ENCODE results near the gene TRIM2.

Gene TRIM2

GRCh38 chr4:153248641-153249198 is 44.5 kb downstream of the TRIM2 start:
- no peak for DNase-seq (ENCODE audit: low read depth)

- DNase-seq (ENCODE audit: low read depth), result peak; percentile 80
Measured at GRCh38 chr4:153249199-153250041, 45.2 kb downstream of the TRIM2 start.

DNA sequence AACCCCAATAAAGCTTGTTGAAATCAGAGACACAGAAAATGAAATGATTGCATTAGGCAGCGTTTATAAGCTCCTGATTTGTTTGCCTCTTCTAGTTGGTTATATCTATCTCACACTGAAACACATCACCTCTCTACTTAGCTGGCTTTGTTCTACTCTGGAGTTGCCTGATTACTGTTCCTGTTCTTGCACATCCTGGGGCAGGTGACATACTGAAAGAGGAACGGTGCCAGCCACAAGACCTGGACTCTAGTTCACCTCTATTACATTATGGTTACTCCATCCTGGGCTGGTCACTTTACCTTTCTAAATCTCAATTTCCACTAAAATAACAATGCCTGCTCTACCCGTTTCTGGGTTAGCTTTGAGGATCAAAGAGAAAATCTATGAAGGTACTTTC is 47.9 kb downstream of the TRIM2 start:
- DNase-seq (ENCODE audit: low read depth), result no peak

GRCh38 chr4:153255233-153255632 is 51.0 kb downstream of the TRIM2 start:
- DNase-seq (ENCODE audit: low read depth), result no peak

DNA sequence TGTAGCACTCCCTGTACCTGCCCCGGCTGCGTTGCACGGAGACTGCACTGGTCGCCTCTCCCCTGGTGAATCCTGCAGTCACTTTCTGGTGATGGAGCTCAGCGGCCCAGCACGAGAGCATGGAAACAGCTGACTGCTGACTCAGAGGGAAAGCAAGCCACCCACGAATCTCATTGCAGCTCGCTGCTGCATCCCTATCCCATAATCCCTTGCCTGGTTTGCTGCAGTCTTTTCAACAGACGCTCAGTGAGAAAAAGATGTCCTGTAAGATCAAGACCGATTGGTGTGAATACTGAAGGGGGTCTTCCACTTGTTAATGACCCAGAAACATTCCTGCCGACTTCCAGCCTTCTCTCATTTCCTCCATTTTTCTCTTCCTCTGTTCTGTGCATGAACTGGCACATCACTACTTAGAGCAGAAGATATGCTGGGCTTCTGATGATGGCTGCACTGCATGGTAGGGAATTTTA is 52.9 kb downstream of the TRIM2 start:
- peak; percentile 81 for DNase-seq (ENCODE audit: low read depth)

- no peak for DNase-seq (ENCODE audit: low read depth)
Measured at GRCh38 chr4:153257991-153258390, 53.7 kb downstream of the TRIM2 start.

- no peak for DNase-seq (ENCODE audit: low read depth)
Measured at GRCh38 chr4:153258750-153259149, 54.5 kb downstream of the TRIM2 start.

GRCh38 chr4:153259661-153260060 is 55.4 kb downstream of the TRIM2 start:
- DNase-seq (ENCODE audit: low read depth), result no peak

DNA sequence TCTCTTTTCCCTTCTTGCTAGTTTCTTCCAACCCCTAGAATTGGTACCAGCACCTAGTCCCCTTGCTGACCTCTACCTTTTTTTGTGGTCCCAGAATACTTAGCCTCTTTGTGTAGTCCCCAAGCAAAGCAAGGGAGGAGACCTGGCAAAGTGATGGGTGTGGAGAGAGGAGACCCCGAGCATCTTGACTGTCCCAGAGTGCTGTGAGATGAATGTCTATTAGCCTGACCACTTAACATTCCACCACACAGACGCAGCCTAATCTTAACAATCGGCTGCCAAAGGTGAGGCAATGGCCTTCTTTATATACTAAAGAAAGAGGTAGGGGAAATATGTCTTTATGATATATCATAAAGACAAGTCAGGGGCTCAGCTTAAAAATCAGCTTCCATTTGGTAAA is 55.9 kb downstream of the TRIM2 start:
- no peak for DNase-seq (ENCODE audit: low read depth)

GRCh38 chr4:153260553-153261300 is 56.5 kb downstream of the TRIM2 start:
- DNase-seq (ENCODE audit: low read depth), result no peak

DNA sequence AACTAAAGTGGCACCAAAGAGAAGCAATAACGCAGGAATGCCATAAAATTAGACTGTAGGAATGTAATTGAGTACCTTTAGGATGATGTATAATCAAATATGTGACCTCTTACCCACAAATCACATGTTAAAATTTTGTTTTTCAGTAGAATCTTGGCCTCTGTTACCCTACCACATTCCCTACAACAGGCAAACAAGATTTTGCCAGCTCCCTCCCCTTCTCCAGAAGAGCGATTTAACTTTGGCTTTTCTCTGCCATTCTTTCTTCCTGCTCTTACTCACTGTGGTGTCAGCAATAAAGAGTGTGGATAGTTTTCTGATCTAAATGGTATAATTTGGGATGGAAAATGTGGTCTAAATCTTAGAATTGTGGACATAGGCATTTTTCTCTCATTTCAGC is 57.2 kb downstream of the TRIM2 start:
- DNase-seq (ENCODE audit: low read depth), result no peak

- DNase-seq (ENCODE audit: low read depth), result no peak
Measured at GRCh38 chr4:153261914-153262313, 57.7 kb downstream of the TRIM2 start.

- peak; percentile 52 for DNase-seq (ENCODE audit: low read depth)
Measured at GRCh38 chr4:153265306-153266047, 61.2 kb downstream of the TRIM2 start.

GRCh38 chr4:153266988-153267387 is 62.7 kb downstream of the TRIM2 start:
- peak; percentile 88 for DNase-seq (ENCODE audit: low read depth)

DNA sequence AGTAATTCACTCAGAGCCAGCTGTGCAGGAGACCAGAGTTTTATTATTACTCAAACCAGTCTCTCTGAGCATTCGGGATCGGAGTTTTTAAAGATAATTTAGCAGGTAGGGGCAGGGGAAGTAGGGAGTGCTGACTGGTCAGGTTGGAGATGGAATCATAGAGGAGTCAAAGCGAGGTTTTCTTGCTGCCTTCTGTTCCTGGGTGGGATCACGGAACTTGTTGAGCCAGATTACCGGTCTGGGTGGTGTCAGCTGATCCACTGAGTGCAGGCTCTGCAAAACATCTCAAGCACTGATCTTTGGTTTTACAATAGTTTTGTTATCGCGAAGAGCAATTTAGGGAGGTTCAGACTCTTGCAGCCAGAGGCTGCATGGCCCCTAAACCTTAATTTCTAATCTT is 63.6 kb downstream of the TRIM2 start:
- no peak for DNase-seq (ENCODE audit: low read depth)

DNA sequence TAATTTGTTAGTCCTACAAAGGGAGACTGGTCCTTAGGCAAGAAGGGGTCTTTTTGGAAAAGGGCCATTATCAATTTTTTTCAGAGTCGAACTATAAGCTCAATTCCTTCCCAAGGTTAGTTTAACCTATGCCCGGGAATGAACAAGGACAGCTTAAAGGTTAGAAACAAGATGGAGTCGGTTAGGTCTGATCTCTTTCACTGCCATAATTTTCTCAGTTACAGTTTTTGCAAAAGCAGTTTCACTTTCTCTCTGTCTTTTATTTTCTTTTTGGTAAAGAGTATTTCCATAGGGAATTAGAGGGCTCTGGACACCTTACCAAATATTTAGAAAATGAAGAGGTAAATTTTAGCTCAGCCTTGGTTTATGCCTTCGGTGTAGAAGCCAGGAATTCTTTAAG is 64.1 kb downstream of the TRIM2 start:
- no peak for DNase-seq (ENCODE audit: low read depth)

DNA sequence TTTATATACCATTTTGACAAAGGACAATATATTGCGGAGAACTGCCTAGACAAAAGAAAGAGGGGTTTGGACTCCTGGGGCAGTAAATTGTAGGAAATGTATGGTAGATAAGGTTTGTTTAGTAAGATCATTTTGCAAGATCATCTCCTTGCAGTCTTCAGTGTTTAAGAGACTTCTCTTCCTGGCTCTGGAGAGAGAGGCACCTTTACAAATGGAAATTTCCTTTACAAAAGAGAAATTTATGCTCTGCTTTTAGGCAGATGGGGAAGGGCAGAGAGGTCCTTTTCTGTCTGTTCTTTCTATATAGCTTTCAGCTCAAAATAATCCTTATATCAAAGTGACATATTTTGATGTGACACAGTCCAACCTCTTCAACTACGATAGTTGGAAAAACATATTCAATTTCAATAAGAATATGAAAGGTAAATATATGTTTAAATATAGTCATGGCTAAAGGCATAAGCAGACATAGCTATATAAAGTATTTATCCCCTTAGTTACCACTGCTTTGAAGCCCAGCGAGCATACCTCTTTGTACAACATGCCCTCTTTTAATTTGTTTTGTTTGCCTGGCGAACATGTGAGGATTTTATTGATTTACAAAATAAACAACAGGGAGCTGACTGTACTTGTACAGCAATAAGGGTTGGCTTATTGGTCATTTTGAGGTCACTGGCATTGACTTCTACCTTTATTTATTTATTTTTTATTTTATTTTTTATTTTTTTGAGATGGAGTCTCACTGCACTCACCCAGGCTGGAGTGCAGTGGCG is 65.2 kb downstream of the TRIM2 start:
- DNase-seq (ENCODE audit: low read depth), result no peak

DNA sequence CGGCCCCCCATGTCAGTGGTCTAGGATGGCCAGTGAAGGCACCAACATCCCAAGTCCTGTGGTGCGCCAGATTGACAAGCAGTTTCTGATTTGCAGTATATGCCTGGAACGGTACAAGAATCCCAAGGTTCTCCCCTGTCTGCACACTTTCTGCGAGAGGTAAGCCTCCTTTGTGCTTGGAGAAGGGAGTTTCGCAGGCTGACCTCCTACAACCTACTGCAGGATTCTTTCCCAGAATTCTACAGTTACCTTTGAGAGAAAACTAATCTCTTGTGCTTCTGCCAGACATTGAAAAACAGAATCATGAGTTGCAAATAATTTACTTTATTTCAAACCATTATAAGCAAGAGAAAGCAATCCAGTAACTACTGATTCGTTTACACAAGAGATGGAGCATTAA is 66.1 kb downstream of the TRIM2 start:
- DNase-seq (ENCODE audit: low read depth), result no peak

GRCh38 chr4:153271820-153272219 is 67.6 kb downstream of the TRIM2 start:
- no peak for DNase-seq (ENCODE audit: low read depth)

DNA sequence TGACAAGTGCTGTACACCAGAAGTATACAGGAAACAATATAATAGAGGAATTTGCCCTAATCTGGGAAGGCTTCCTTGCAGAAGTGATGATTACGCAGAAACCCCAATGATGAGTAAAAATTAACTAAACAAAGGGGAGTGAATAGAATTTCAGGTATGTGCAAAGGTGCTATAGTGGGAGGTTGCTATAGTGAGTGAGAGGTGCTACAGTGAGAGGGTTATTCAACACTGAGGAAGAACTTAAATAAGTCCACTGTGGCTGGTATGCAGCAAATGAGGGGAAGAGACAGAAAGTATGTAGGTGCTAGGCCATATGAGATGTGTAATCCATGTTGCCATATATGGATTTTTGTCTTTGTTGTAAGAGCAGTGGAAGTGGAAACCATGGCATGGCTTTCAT is 69.5 kb downstream of the TRIM2 start:
- no peak for DNase-seq (ENCODE audit: low read depth)

DNA sequence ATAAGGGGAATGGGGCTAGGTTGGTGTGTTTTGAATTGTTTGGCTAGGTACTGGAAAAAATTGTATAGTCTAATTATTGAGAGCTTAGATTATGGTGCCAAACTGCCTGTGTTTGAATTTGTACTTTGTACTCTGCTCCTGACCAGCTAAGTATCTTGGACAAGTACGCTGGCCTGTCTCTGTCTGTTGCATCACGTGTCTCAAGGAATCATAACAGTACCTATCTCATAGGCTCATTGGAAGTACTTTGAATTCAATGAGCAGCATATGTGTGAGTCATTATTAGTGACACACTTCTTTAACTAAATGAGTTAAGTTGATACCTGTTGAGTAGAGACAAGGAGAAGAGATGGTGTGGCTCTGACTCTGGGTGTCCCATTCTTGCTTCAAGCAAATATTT is 70.7 kb downstream of the TRIM2 start:
- peak; percentile 46 for DNase-seq (ENCODE audit: low read depth)
